ENCODE results near the gene GPATCH1. TPM values are rescaled to one million over a fixed set of nuclear protein-coding genes. Genes with fewer than 3 reads are reported as not detected.

GPATCH1 gene
- polyA plus RNA-seq, 1 donor from 2014 or later, result 11.5 TPM

GRCh38 chr19:33159149-33159548 lies 78.2 kb downstream of the GPATCH1 start:
- Histone ChIP-seq H3K9ac (ENCODE audit: low read length) (no peak overlapping the region), H4K20me1 (ENCODE audit: insufficient read depth) (no peaks in the 10 kb centered on the region), H3K36me3 (ENCODE audit: insufficient read depth, low read length) (no peaks in the 10 kb centered on the region), H3K27ac (ENCODE audit: low read length) (no peak overlapping the region), H3K9me2 (ENCODE audit: insufficient read depth, low read length) (no peaks in the 10 kb centered on the region), H3K79me2 (replicated peaks; ENCODE audit: insufficient read depth, low read length) (no peaks in the 10 kb centered on the region), H3F3A (ENCODE audit: insufficient read depth, low read length, poor library complexity, severe bottlenecking) (no peaks in the 10 kb centered on the region), H3K27me3 (ENCODE audit: insufficient read depth, low read depth, low read length) (no peaks in the 10 kb centered on the region), H3K9me3 (ENCODE audit: low read length) (no peaks in the 10 kb centered on the region), H2AFZ (ENCODE audit: low read depth, low read length) (no peak overlapping the region), H3K4me2 (ENCODE audit: low read length) (no peak overlapping the region), H3K4me3 (ENCODE audit: low read length) (no peak overlapping the region)
- TF ChIP-seq EP300 (conservative IDR thresholded peaks at IDR 0.05; ENCODE audit: poor library complexity, severe bottlenecking) (no peak), TAF1 (IDR thresholded peaks at IDR 0.05; ENCODE audit: low read depth) (no peak), CTCF (IDR thresholded peaks at IDR 0.05; ENCODE audit: poor library complexity, severe bottlenecking) (no peak), MXI1 (conservative IDR thresholded peaks at IDR 0.05; ENCODE audit: poor library complexity, severe bottlenecking) (no peak), EZH2 (IDR thresholded peaks at IDR 0.05; ENCODE audit: borderline replicate concordance, insufficient read depth, low read length, poor library complexity, severe bottlenecking) (no peak), REST (IDR thresholded peaks at IDR 0.05; ENCODE audit: borderline replicate concordance) (no peak), POLR2AphosphoS5 (IDR thresholded peaks at IDR 0.05) (no peak), RAD21 (conservative IDR thresholded peaks at IDR 0.05) (no peak), SMC3 (conservative IDR thresholded peaks at IDR 0.05; ENCODE audit: poor library complexity) (no peak)

GRCh38 chr19:33159893-33160292 lies 78.9 kb downstream of the GPATCH1 start:
- TF ChIP-seq TAF1 (IDR thresholded peaks at IDR 0.05; ENCODE audit: low read depth), result no peak
- TF ChIP-seq MXI1 (conservative IDR thresholded peaks at IDR 0.05; ENCODE audit: poor library complexity, severe bottlenecking), result no peak
- TF ChIP-seq EP300 (conservative IDR thresholded peaks at IDR 0.05; ENCODE audit: poor library complexity, severe bottlenecking), result no peak
- no peak for TF ChIP-seq CTCF (IDR thresholded peaks at IDR 0.05; ENCODE audit: poor library complexity, severe bottlenecking)
- TF ChIP-seq POLR2AphosphoS5 (IDR thresholded peaks at IDR 0.05), result no peak
- no peak for TF ChIP-seq SMC3 (conservative IDR thresholded peaks at IDR 0.05; ENCODE audit: poor library complexity)
- TF ChIP-seq EZH2 (IDR thresholded peaks at IDR 0.05; ENCODE audit: borderline replicate concordance, insufficient read depth, low read length, poor library complexity, severe bottlenecking), result no peak
- no peak for TF ChIP-seq REST (IDR thresholded peaks at IDR 0.05; ENCODE audit: borderline replicate concordance)
- no peak for TF ChIP-seq RAD21 (conservative IDR thresholded peaks at IDR 0.05)
- Histone ChIP-seq H3K27me3 (ENCODE audit: insufficient read depth, low read depth, low read length) (no peaks in the 10 kb centered on the region), H3K9ac (ENCODE audit: low read length) (no peak overlapping the region), H2AFZ (ENCODE audit: low read depth, low read length) (no peak overlapping the region), H3K27ac (ENCODE audit: low read length) (no peak overlapping the region), H3K4me2 (ENCODE audit: low read length) (no peak overlapping the region), H3F3A (ENCODE audit: insufficient read depth, low read length, poor library complexity, severe bottlenecking) (no peaks in the 10 kb centered on the region), H4K20me1 (ENCODE audit: insufficient read depth) (no peaks in the 10 kb centered on the region), H3K79me2 (replicated peaks; ENCODE audit: insufficient read depth, low read length) (no peaks in the 10 kb centered on the region), H3K36me3 (ENCODE audit: insufficient read depth, low read length) (no peaks in the 10 kb centered on the region), H3K9me2 (ENCODE audit: insufficient read depth, low read length) (no peaks in the 10 kb centered on the region), H3K4me3 (ENCODE audit: low read length) (no peak overlapping the region), H3K9me3 (ENCODE audit: low read length) (no peaks in the 10 kb centered on the region)
